VCaP (cell line): ENCODE results near the gene TOLLIP.

Source experiments
- H3K27ac ChIP-seq: fragments of 450-650 bp; 2 replicates; pipeline ENCODE4 v1.5.1; 2017
- CTCF ChIP-seq: fragments of 450-650 bp; conservative IDR thresholded peaks from 2 replicates; pipeline ENCODE4 v1.5.1; 2017; ENCODE audit warnings: mild to moderate bottlenecking, moderate library complexity

TOLLIP gene

GRCh38 chr11:1317993-1318392 lies 8.6 kb upstream of the TOLLIP start:
- TF ChIP-seq CTCF, result no peak
- H3K27ac ChIP-seq, result no peak overlapping the region

- H3K27ac ChIP-seq, result no peak overlapping the region
- TF ChIP-seq CTCF, result no peak
Measured at GRCh38 chr11:1317432-1317831, 8.0 kb upstream of the TOLLIP start.

- no peak for TF ChIP-seq CTCF
- H3K27ac ChIP-seq, result no peak overlapping the region
Measured at GRCh38 chr11:1310772-1311468, 1.5 kb upstream of the TOLLIP start.

GRCh38 chr11:1310318-1310687 lies 871 bp upstream of the TOLLIP start:
- no peak for TF ChIP-seq CTCF
- peak overlapping the region; percentile 97 for H3K27ac ChIP-seq

GRCh38 chr11:1308743-1309497 lies 512 bp downstream of the TOLLIP start:
- H3K27ac ChIP-seq, result peak overlapping the region; percentile 97
- no peak for TF ChIP-seq CTCF

- TF ChIP-seq CTCF, result no peak
- H3K27ac ChIP-seq, result peak overlapping the region; percentile 97
Measured at GRCh38 chr11:1307998-1308742, 1.3 kb downstream of the TOLLIP start.

- no peak for TF ChIP-seq CTCF
- peak overlapping the region; percentile 97 for H3K27ac ChIP-seq
Measured at GRCh38 chr11:1307163-1307870, 2.1 kb downstream of the TOLLIP start.
